Testis (tissue), 2 donors: ENCODE measurements around the gene SNTB2.

Experiments
- POLR2A ChIP-seq: fragments of 450-650 bp; IDR thresholded peaks from one replicate; pipeline ENCODE4 v1.6.1; 2017; ENCODE audit warnings: antibody characterized with exemption, mild to moderate bottlenecking, moderate library complexity
- TF ChIP-seq, protein P1 (sequence below), 3 experiments: fragments of 450-650 bp in 2 of 3; fragments of 200-600 bp in 1 of 3; sonication (generic) in 1 of 3; IDR thresholded peaks; one replicate each; pipeline ENCODE4 v1.5.1; 2016 to 2019; ENCODE audit warnings: antibody characterized with exemption in 3 of 3, mild to moderate bottlenecking in 2 of 3, moderate library complexity in 1 of 3

DNA sequence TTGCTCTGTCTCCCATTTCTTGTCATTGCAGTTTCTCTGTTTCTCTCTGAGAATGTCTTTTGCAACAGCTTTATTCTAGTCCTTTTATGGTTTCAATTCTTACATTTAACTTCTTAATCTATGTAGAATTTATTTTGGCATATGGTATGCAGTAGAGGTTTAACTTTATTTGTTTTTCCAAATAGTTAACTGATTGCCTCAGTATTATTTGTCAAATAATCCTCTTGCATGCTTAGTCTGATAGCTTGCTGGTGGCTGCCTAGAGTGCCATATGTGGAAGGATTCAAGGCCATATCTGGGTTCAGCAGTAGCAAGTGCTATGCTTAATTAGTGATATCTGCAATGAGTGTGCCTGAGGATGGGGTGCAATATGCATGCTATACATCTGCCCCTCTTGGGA is 6.9 kb downstream of the SNTB2 start:
- TF ChIP-seq, protein P1, sequence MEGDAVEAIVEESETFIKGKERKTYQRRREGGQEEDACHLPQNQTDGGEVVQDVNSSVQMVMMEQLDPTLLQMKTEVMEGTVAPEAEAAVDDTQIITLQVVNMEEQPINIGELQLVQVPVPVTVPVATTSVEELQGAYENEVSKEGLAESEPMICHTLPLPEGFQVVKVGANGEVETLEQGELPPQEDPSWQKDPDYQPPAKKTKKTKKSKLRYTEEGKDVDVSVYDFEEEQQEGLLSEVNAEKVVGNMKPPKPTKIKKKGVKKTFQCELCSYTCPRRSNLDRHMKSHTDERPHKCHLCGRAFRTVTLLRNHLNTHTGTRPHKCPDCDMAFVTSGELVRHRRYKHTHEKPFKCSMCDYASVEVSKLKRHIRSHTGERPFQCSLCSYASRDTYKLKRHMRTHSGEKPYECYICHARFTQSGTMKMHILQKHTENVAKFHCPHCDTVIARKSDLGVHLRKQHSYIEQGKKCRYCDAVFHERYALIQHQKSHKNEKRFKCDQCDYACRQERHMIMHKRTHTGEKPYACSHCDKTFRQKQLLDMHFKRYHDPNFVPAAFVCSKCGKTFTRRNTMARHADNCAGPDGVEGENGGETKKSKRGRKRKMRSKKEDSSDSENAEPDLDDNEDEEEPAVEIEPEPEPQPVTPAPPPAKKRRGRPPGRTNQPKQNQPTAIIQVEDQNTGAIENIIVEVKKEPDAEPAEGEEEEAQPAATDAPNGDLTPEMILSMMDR (IDR thresholded peaks at IDR 0.05), result no peak
- no peak for TF ChIP-seq POLR2A
